ENCODE measurements around the gene UPF2. TPM values are rescaled to one million over a fixed set of nuclear protein-coding genes. Genes with fewer than 3 reads are reported as not detected.
"Not testable (repeated sequence)": the region's sequence is repeated elsewhere in the genome, so short reads cannot be mapped to it uniquely, and the experiment has no call there.

UPF2 gene
- total RNA-seq, 1 donor: 18.3 TPM

DNA sequence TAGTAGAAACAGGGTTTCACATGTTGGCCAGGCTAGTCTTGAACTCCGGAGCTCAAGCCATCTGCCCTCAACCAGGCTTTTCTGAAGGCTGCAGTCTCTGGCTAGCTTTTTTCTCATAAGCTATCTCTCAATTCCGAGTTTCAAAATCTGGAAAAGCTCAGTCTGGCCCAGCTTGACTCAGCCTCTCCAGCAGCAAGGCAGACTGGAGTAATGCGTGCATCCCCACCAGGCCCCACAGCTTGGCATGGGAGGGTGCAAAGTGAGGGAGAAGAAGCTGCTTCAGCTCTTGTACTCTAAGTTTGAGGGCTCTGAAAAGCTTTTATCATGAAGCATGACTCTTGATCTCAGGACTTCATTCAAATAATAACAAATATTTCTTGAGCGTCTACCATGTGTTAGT, 30.9 kb upstream of the UPF2 start:
- no peak for DNase-seq (ENCODE audit: low read depth)
- TF ChIP-seq, protein P1, sequence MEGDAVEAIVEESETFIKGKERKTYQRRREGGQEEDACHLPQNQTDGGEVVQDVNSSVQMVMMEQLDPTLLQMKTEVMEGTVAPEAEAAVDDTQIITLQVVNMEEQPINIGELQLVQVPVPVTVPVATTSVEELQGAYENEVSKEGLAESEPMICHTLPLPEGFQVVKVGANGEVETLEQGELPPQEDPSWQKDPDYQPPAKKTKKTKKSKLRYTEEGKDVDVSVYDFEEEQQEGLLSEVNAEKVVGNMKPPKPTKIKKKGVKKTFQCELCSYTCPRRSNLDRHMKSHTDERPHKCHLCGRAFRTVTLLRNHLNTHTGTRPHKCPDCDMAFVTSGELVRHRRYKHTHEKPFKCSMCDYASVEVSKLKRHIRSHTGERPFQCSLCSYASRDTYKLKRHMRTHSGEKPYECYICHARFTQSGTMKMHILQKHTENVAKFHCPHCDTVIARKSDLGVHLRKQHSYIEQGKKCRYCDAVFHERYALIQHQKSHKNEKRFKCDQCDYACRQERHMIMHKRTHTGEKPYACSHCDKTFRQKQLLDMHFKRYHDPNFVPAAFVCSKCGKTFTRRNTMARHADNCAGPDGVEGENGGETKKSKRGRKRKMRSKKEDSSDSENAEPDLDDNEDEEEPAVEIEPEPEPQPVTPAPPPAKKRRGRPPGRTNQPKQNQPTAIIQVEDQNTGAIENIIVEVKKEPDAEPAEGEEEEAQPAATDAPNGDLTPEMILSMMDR (IDR thresholded peaks at IDR 0.05; ENCODE audit: insufficient read depth, low read length): no peak
- H3K4me3 ChIP-seq (ENCODE audit: low read depth, low read length): no peak overlapping the region

- not testable (repeated sequence) for DNase-seq (ENCODE audit: low read depth); H3K4me3 ChIP-seq (ENCODE audit: low read depth, low read length)
Observed at GRCh38 chr10:12071441-12071840, 28.8 kb upstream of the UPF2 start.

GRCh38 chr10:12068449-12069269, 26.1 kb upstream of the UPF2 start, which contains the start of gene DHTKD1:
Gene DHTKD1, plus strand, starts transcription at chr10:12068954. Its CDS starts 80 bp downstream, at chr10:12069034.
- TF ChIP-seq, protein P1 (IDR thresholded peaks at IDR 0.05; ENCODE audit: insufficient read depth, low read length): peak; percentile 58
- peak within 1 kb of the TSS; percentile 94 for H3K4me3 ChIP-seq (ENCODE audit: low read depth, low read length)
- DNase-seq (ENCODE audit: low read depth): peak; percentile 93

DNA sequence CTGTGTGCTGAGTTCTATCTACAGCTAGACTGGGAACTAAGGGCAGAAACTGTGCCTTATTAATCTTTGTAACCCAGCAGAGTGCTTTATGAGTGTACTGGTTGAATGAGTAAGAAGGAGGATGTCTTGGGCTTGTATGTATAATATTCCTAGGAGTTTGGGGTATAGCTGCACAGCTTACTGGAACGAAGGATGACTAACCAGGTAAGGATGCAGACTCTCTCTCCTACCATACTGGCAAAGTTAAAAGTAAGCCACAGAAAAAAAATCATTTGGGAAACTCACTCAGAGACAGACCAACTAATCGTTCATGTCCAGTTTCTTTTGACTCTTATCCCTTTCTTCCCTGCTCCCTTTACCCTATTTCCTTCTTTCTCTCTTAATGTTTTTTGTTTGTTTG, 24.7 kb upstream of the UPF2 start:
- DNase-seq (ENCODE audit: low read depth): peak; percentile 70
- TF ChIP-seq, protein P1 (IDR thresholded peaks at IDR 0.05; ENCODE audit: insufficient read depth, low read length): no peak
- H3K4me3 ChIP-seq (ENCODE audit: low read depth, low read length): no peak overlapping the region

DNA sequence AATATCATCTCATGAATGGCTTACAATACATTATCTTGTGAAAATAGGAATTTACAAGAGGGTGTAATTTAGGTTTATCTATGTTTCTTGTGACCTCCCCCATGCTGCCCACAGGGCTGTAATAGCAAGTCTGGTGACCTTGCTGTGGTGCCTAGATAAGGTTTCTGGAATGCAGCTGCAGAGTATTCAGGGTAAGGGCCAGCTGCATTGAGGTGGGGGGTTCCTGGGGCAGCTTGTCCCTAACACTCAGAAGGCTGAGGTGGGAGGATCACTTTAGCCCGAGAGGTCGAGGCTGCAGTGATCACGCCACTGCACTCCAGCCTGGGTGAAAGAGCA, 20.8 kb upstream of the UPF2 start:
- DNase-seq (ENCODE audit: low read depth): no peak
- TF ChIP-seq, protein P1 (IDR thresholded peaks at IDR 0.05; ENCODE audit: insufficient read depth, low read length): no peak
- no peak overlapping the region for H3K4me3 ChIP-seq (ENCODE audit: low read depth, low read length)

DNA sequence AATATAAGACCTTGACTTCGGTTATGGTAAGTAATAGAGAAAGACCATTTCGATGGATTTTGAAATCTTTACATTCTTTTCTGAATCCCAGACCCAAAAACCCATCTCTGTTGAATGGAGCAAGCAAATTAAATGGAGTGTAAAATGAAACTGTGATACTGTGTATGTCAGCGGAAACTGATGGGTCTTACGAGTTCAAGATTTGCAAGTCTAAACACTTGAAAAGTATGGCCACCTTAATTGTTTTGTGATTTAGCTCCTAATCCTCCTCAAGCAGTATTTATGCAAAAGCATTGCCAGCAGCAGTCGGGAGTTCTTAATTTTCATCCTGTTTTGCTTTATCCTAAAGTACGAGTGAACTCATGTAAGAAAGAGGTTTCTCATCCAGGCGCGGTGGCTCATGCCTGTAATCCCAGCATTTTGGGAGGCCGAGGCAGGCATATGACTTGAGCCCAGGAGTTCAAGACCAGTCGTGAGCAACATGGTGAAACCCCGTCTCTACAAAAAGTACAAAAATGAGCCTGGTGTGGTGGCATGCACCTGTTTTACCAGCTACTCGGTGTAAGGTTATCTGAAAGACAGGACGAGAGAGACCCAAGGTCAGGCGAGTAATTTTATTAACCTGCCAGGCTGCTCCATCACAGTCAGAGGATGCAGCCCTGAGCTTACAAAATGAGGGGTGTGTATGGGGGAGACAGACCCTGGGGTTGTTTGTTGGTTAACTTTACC, 20.3 kb upstream of the UPF2 start:
- H3K4me3 ChIP-seq (ENCODE audit: low read depth, low read length): no peak overlapping the region
- TF ChIP-seq, protein P1 (IDR thresholded peaks at IDR 0.05; ENCODE audit: insufficient read depth, low read length): no peak
- DNase-seq (ENCODE audit: low read depth): no peak

GRCh38 chr10:12061124-12061523, 18.5 kb upstream of the UPF2 start:
- DNase-seq (ENCODE audit: low read depth): no peak
- TF ChIP-seq, protein P1 (IDR thresholded peaks at IDR 0.05; ENCODE audit: insufficient read depth, low read length): no peak
- no peak overlapping the region for H3K4me3 ChIP-seq (ENCODE audit: low read depth, low read length)

Measured in fibroblast of the aortic adventitia (primary cell).